Upper lobe of left lung (tissue), 4 donors: ENCODE data around the gene MTG1.

Experiments used
- POLR2A ChIP-seq, 4 donors: fragments of 450-650 bp; IDR thresholded peaks; one replicate each; pipeline ENCODE4 v1.5.1; 2016 to 2017; ENCODE audit warnings: antibody characterized with exemption in 4 of 4, mild to moderate bottlenecking in 2 of 4
- TF ChIP-seq, protein P1 (sequence below), 6 experiments: fragments of 450-650 bp in 4 of 6; fragments of 200-600 bp in 2 of 6; sonication (generic) in 2 of 6; IDR thresholded peaks; one replicate each; pipeline ENCODE4 v1.5.1; 2016 to 2019; ENCODE audit warnings: antibody characterized with exemption in 6 of 6

DNA sequence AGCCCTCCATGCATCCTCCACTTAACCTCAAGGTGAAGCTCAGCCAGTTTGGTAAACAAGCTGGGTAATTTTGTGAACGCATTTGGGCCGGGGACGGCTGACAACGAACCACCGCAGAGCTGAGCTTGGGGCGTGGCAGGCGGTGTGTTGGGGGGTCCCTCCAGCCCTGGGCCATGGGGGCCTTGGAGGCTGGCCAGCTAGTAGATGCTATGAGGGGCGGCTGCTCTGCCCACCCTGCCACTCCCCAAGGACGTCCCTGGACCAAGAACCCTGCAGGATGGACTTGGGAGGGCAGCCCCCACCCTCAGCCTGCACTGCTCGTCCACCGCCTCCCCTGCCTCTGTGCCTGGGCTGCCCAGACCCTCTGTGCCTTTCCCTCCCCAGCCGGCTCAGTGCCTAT is 47.8 kb downstream of the MTG1 start:
- TF ChIP-seq POLR2A (IDR thresholded peaks at IDR 0.05): no peak
- TF ChIP-seq, protein P1, sequence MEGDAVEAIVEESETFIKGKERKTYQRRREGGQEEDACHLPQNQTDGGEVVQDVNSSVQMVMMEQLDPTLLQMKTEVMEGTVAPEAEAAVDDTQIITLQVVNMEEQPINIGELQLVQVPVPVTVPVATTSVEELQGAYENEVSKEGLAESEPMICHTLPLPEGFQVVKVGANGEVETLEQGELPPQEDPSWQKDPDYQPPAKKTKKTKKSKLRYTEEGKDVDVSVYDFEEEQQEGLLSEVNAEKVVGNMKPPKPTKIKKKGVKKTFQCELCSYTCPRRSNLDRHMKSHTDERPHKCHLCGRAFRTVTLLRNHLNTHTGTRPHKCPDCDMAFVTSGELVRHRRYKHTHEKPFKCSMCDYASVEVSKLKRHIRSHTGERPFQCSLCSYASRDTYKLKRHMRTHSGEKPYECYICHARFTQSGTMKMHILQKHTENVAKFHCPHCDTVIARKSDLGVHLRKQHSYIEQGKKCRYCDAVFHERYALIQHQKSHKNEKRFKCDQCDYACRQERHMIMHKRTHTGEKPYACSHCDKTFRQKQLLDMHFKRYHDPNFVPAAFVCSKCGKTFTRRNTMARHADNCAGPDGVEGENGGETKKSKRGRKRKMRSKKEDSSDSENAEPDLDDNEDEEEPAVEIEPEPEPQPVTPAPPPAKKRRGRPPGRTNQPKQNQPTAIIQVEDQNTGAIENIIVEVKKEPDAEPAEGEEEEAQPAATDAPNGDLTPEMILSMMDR (IDR thresholded peaks at IDR 0.05): no peak
